Testis (tissue), 2 donors: ENCODE measurements around the gene RYR3.

ENCODE experiments used
- CTCF ChIP-seq, 3 experiments: fragments of 450-650 bp in 2 of 3; fragments of 200-600 bp in 1 of 3; sonication (generic) in 1 of 3; IDR thresholded peaks; one replicate each; pipeline ENCODE4 v1.5.1; 2016 to 2019; ENCODE audit warnings: antibody characterized with exemption in 3 of 3, mild to moderate bottlenecking in 2 of 3, moderate library complexity in 1 of 3
- POLR2A ChIP-seq: fragments of 450-650 bp; IDR thresholded peaks from one replicate; pipeline ENCODE4 v1.6.1; 2017; ENCODE audit warnings: antibody characterized with exemption, mild to moderate bottlenecking, moderate library complexity

DNA sequence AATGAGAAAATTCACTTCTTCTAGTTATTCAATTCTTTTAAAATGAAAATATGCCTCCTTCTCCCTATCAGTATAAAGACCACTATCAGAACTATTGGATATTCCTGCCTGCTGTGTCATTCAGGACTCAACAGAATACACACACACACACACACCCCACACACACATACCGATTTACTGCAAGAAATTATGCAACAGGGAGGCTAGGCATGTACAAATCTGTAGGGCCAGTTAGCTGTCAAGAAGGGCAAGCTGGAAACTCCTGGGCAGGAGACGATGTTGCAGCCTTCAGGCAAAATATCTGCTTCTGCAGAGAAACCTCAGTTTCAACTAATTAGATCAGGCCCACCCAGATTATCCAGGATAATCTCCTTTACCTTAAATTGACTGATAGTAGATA, 13.9 kb upstream of the RYR3 start:
- TF ChIP-seq POLR2A = no peak
- no peak for TF ChIP-seq CTCF (IDR thresholded peaks at IDR 0.05)
